Natural killer cell (primary cell): ENCODE data around the gene RNF14. TPM values are rescaled to one million over a fixed set of nuclear protein-coding genes. Genes with fewer than 3 reads are reported as not detected.

Experiments used
- ATAC-seq, 3 donors: fragments of 150-1000 bp in 2 of 3; fragments of 200-7000 bp in 1 of 3; cut with Tn5 transposase; 1 replicate in 1 of 3; 2 replicates in 2 of 3; pipeline ENCODE4 v1.10.0; 2021; ENCODE audit warnings: mild to moderate bottlenecking in 2 of 3, moderate library complexity in 2 of 3
- DNase-seq, 2 donors: peaks; one replicate each; pipeline versions ENCODE4 v3.0.0 to v3.0.0-alpha.2; 2013 to 2021; ENCODE audit warnings: mixed read lengths in 1 of 2
- H3K27ac ChIP-seq: one replicate; pipeline ENCODE4 v1.5.1; 2013; ENCODE audit warnings: mild to moderate bottlenecking, low read length
- H3K27me3 ChIP-seq: one replicate; pipeline ENCODE4 v1.6.1; 2013; ENCODE audit warnings: low read length; ENCODE audit not compliant: control insufficient read depth, insufficient read depth
- H3K36me3 ChIP-seq: one replicate; pipeline ENCODE4 v1.6.1; 2013; ENCODE audit warnings: low read length; ENCODE audit not compliant: control insufficient read depth, insufficient read depth
- H3K4me1 ChIP-seq: one replicate; pipeline ENCODE4 v1.6.1; 2013; ENCODE audit warnings: low read length; ENCODE audit not compliant: control insufficient read depth, insufficient read depth
- H3K4me3 ChIP-seq: one replicate; pipeline ENCODE4 v1.5.1; 2013; ENCODE audit warnings: low read length
- H3K9me3 ChIP-seq: one replicate; pipeline ENCODE4 v1.6.1; 2013; ENCODE audit warnings: low read length; ENCODE audit not compliant: control insufficient read depth, insufficient read depth
- H3K27ac Mint-ChIP-seq, 2 donors: one replicate each; pipeline ENCODE4 v1.8.0; 2022; ENCODE audit warnings: mild to moderate bottlenecking in 2 of 2, mixed read lengths in 2 of 2, moderate library complexity in 1 of 2
- H3K27me3 Mint-ChIP-seq, 2 donors: one replicate each; pipeline ENCODE4 v1.8.0; 2022; ENCODE audit warnings: low read depth in 2 of 2, mixed read lengths in 2 of 2
- H3K36me3 Mint-ChIP-seq: one replicate; pipeline ENCODE4 v1.8.0; 2022; ENCODE audit warnings: mixed read lengths
- H3K4me1 Mint-ChIP-seq, 2 donors: one replicate each; pipeline ENCODE4 v1.8.0; 2022; ENCODE audit warnings: mixed read lengths in 2 of 2
- H3K4me3 Mint-ChIP-seq: one replicate; pipeline ENCODE4 v1.8.0; 2022; ENCODE audit warnings: mild to moderate bottlenecking, moderate library complexity, mixed read lengths
- H3K9me3 Mint-ChIP-seq, 2 donors: one replicate each; pipeline ENCODE4 v1.8.0; 2022; ENCODE audit warnings: mixed read lengths in 2 of 2
- WGBS: methylation state at CpG from one replicate; pipeline ENCODE4 v1.1.7; 2013; ENCODE audit warnings: missing lambda C conversion rate; ENCODE audit not compliant: insufficient coverage; 5-methylcytosine and 5-hydroxymethylcytosine counted together
- intact Hi-C: fragments of 100-400 bp; cut with micrococcal nuclease; formaldehyde crosslinking; loops from one replicate; pipeline ENCODE4 v1.14.2; 2022
- total RNA-seq, 4 donors: library from RNA; stranded (reverse); fragments of 120-200 nt in 1 of 4; gene quantifications; one replicate each; pipeline versions ENCODE4 v1.2.3 to v1.2.4, GENCODE V29; 2013 to 2022
- TF ChIP-seq, protein P1 (sequence below): fragments of 200-600 bp; IDR thresholded peaks from one replicate; pipeline ENCODE4 v1.8.0; 2022; ENCODE audit warnings: antibody characterized with exemption

RNF14 gene
- total RNA-seq, 3 donors from 2014 or later (not counting 1 experiment from before 2014, with no cell fraction given) = 20.6 to 29.2 (median 21.3) TPM

DNA sequence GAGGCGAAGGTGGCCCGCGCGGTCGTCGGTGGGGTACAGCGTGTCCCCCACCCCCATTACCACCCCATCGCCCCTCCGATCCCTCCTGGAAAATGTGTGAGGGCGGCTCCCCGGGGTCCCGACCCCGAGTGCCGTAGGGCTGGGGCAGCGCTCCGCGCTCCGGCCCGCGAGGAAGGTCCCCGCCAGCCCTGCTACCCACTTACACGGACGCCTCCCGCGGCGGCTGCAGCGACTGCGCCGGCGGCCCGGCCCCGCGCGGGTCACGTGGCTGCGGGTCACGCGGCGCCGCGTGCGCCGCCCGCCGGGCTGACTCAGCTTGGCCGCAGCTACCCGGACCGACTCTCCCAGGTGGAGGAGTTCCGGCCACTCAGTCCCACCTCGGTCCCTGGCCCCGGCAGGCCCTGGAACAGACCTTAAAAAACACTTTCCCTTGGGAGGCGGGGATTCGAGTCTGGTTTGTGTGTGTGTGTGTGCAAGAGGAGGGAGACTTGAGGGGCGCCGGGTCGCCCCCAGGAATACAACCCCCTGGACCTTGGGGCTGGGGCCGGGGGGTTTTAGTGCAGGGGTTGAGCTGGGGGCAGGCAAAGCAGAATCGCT lies 44.0 kb downstream of the RNF14 start, which contains the start of gene GNPDA1:
Gene GNPDA1 (minus strand): TSS at position 236 of the 597 bp plus-strand sequence. CDS start 992 bp downstream, outside the sequence.
- WGBS = 1% methylated on average over 51 of the region's 58 CpGs
- DNase-seq (peak; percentile 80 to 85), ATAC-seq (peak; percentile 76 to 94 (median 92))
- peak within 1 kb of the TSS; percentile 75 for H3K4me3 Mint-ChIP-seq
- Histone ChIP-seq H3K9me3 (no peaks in the 10 kb centered on the region), H3K27ac (peak within 1 kb of the TSS; percentile 63), H3K36me3 (peaks cover 2% of the 10 kb centered on the region), H3K4me1 (peaks cover 55% of the 10 kb centered on the region), H3K4me3 (peak within 1 kb of the TSS; percentile 78), H3K27me3 (no peaks in the 10 kb centered on the region)
- H3K36me3 Mint-ChIP-seq = no peaks in the 10 kb centered on the region
- no peaks in the 10 kb centered on the region for H3K27me3 Mint-ChIP-seq
- H3K27ac Mint-ChIP-seq = peak within 1 kb of the TSS; percentile 61 to 89
- TF ChIP-seq, protein P1, sequence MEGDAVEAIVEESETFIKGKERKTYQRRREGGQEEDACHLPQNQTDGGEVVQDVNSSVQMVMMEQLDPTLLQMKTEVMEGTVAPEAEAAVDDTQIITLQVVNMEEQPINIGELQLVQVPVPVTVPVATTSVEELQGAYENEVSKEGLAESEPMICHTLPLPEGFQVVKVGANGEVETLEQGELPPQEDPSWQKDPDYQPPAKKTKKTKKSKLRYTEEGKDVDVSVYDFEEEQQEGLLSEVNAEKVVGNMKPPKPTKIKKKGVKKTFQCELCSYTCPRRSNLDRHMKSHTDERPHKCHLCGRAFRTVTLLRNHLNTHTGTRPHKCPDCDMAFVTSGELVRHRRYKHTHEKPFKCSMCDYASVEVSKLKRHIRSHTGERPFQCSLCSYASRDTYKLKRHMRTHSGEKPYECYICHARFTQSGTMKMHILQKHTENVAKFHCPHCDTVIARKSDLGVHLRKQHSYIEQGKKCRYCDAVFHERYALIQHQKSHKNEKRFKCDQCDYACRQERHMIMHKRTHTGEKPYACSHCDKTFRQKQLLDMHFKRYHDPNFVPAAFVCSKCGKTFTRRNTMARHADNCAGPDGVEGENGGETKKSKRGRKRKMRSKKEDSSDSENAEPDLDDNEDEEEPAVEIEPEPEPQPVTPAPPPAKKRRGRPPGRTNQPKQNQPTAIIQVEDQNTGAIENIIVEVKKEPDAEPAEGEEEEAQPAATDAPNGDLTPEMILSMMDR = no peak
- peaks cover 35 to 55% of the 10 kb centered on the region in 2 donors for H3K4me1 Mint-ChIP-seq
- intact Hi-C loops = loop anchor here (10.0 kb wide), 1 partner anchor 48 kb away; the partner anchor contains the start of gene RNF14
- no peaks in the 10 kb centered on the region for H3K9me3 Mint-ChIP-seq

DNA sequence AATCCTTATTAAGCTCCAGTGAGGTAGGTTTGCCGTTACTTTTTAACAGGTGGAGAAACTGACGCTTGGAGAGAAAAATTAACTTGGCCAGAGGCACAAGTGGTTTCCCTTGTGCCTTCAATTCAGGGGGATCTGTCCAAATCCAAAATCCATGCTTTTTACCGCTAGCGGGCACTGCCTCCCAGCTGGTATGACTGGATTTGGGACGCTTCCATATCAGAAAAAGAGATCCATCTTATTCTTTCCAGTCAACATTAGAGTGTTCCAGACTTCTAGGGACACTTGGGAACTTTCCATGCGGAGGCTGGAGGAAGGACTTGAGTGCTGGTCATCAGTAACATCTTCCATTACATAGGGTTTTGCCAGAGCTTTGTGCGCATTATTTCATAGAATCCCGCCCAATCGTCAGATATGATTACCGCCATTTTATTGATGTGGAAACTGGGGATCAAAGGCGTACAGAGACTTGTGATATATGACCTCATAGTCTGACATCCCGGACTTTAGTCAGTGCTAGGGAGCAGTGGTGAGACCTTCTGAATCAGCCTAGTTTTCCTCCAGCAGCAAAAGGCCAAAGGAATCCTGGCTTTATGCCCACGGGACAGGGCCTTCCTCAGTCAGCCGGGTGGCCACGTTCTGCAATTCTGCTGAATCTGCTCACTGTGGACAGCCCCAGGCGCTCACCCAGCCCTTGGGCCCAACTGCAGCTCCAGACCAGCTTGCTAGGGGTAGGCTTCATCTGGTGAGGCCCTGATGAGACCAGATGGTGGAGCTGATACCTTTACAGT lies 45.0 kb downstream of the RNF14 start:
- H3K27me3 ChIP-seq = no peaks in the 10 kb centered on the region
- WGBS = 96% methylated on average over 16 of the region's 16 CpGs
- H3K4me1 Mint-ChIP-seq = peaks cover 44 to 61% of the 10 kb centered on the region in 2 donors
- H3K4me3 ChIP-seq = no peak overlapping the region
- DNase-seq = no peak
- TF ChIP-seq, protein P1 = no peak
- no peaks in the 10 kb centered on the region for H3K27me3 Mint-ChIP-seq
- no peak overlapping the region for H3K27ac ChIP-seq
- intact Hi-C loops = loop anchor here (10.0 kb wide), 1 partner anchor 49 kb away; the partner anchor contains the start of gene RNF14
- no peaks in the 10 kb centered on the region for H3K36me3 ChIP-seq
- H3K9me3 Mint-ChIP-seq = no peaks in the 10 kb centered on the region
- H3K4me1 ChIP-seq = peaks cover 61% of the 10 kb centered on the region
- peak overlapping the region in 1 of 2 donors; percentile 89 for H3K27ac Mint-ChIP-seq
- H3K36me3 Mint-ChIP-seq = no peaks in the 10 kb centered on the region
- no peaks in the 10 kb centered on the region for H3K9me3 ChIP-seq
- no peak for ATAC-seq
- H3K4me3 Mint-ChIP-seq = peak overlapping the region; percentile 75

DNA sequence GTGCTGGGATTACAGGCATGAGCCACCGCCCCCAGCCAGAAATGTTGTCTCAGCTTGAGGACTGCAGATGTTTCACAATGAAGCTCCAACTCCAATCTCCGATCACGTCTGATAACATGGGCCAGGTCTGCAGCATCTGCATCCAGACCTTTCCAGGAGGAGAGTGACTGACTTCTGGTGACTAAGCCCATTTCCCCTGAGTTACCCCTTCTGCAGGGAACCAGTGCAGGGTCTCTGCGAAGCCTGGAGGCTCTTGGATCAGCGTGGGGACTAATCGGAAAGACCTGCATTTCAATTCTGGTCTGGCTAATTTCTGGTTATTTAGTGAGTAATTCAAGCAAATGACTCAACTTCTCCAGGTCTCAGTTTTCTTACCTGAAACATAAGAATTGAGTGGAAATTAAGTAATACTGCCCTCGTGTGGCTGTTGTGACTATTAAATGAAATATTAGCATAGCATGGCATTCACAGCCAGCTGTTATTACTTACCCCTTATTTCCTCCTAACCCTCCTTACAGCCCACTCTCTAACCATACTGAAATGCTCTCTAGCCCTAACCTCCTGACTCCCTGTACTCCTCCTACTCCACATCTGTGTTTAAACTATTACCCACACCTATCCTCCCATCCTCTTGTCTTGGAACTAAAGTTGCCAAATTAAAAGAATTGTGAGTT lies 46.1 kb downstream of the RNF14 start:
- ATAC-seq = peak; percentile 25 to 53 (median 40)
- peak overlapping the region; percentile 79 for H3K4me3 Mint-ChIP-seq
- Histone ChIP-seq H3K9me3 (no peaks in the 10 kb centered on the region), H3K27ac (peak overlapping the region; percentile 75), H3K4me3 (no peak overlapping the region), H3K27me3 (no peaks in the 10 kb centered on the region), H3K36me3 (no peaks in the 10 kb centered on the region), H3K4me1 (peaks cover 66% of the 10 kb centered on the region)
- H3K27me3 Mint-ChIP-seq = no peaks in the 10 kb centered on the region
- peaks cover 49 to 67% of the 10 kb centered on the region in 2 donors for H3K4me1 Mint-ChIP-seq
- DNase-seq = peak in 1 of 2 donors; percentile 82
- WGBS = 63% methylated on average over 6 of the region's 7 CpGs
- H3K36me3 Mint-ChIP-seq = no peaks in the 10 kb centered on the region
- H3K27ac Mint-ChIP-seq = peak overlapping the region; percentile 79 to 81
- TF ChIP-seq, protein P1 = peak; percentile 71
- intact Hi-C loops = loop anchor here (1.0 to 10.0 kb wide), 6 partner anchors 10 to 323 kb away; partner anchors contain the start of genes NDFIP1, PCDH1 and RNF14
- H3K9me3 Mint-ChIP-seq = no peaks in the 10 kb centered on the region
